Smooth muscle cell (in vitro differentiated cells): Measurements from ENCODE around the gene SLC7A6OS. TPM values are rescaled to one million over a fixed set of nuclear protein-coding genes. Genes with fewer than 3 reads are reported as not detected.

Experiments
- DNase-seq: peaks from one replicate; lab custom pipeline; 2025; ENCODE audit not compliant: unreplicated experiment; lab: John Stamatoyannopoulos, UW
- H2AFZ ChIP-seq: fragments of 200-600 bp; sonication (generic); 2 replicates; pipeline ENCODE4 v1.6.0; 2016; ENCODE audit warnings: antibody characterized with exemption, low read depth, mild to moderate bottlenecking
- H3F3A ChIP-seq: fragments of 200-600 bp; sonication (generic); 2 replicates; pipeline ENCODE4 v1.6.0; 2017; ENCODE audit warnings: antibody characterized with exemption, low read depth
- H3K27ac ChIP-seq: fragments of 200-600 bp; sonication (generic); 2 replicates; pipeline ENCODE4 v1.5.1; 2016; ENCODE audit warnings: low read depth, mild to moderate bottlenecking
- H3K27me3 ChIP-seq: fragments of 200-600 bp; sonication (generic); 2 replicates; pipeline ENCODE4 v1.6.1; 2016; ENCODE audit warnings: low read depth, mild to moderate bottlenecking
- H3K36me3 ChIP-seq: fragments of 200-600 bp; sonication (generic); 2 replicates; pipeline ENCODE4 v1.5.1; 2016; ENCODE audit warnings: low read depth
- H3K4me1 ChIP-seq: fragments of 200-600 bp; sonication (generic); 2 replicates; pipeline ENCODE4 v1.5.1; 2016; ENCODE audit warnings: low read depth
- H3K4me2 ChIP-seq: fragments of 200-600 bp; sonication (generic); 2 replicates; pipeline ENCODE4 v1.6.0; 2016; ENCODE audit warnings: mild to moderate bottlenecking
- H3K4me3 ChIP-seq: fragments of 200-600 bp; sonication (generic); 2 replicates; pipeline ENCODE4 v1.5.1; 2016; ENCODE audit warnings: mild to moderate bottlenecking
- H3K79me2 ChIP-seq: fragments of 200-600 bp; sonication (generic); 2 replicates; pipeline ENCODE4 v1.6.0; 2016; ENCODE audit warnings: low read depth, mild to moderate bottlenecking
- H3K9ac ChIP-seq: fragments of 200-600 bp; sonication (generic); 2 replicates; pipeline ENCODE4 v1.6.0; 2016; ENCODE audit warnings: low read depth
- H3K9me3 ChIP-seq: fragments of 200-600 bp; sonication (generic); replicated peaks from 2 replicates; pipeline ENCODE4 v1.5.1; 2016; ENCODE audit warnings: low read depth
- H4K20me1 ChIP-seq: fragments of 200-600 bp; sonication (generic); 2 replicates; pipeline ENCODE4 v1.6.0; 2016; ENCODE audit warnings: low read depth
- CTCF ChIP-seq: fragments of 200-600 bp; sonication (generic); IDR thresholded peaks from 2 replicates; pipeline ENCODE4 v1.5.1; 2017; ENCODE audit warnings: borderline replicate concordance, mild to moderate bottlenecking, antibody characterized with exemption; ENCODE audit not compliant: insufficient read depth, poor library complexity, severe bottlenecking
- WGBS: methylation state at CpG from one replicate; pipeline ENCODE4 v1.1.7; 2016; ENCODE audit warnings: low lambda C conversion rate; 5-methylcytosine and 5-hydroxymethylcytosine counted together
- polyA plus RNA-seq: library from polyadenylated mRNA; unstranded; fragments of >200 nt; fragmentation: Nextera tagmentation; extraction: Ambion mirVana; gene quantifications from 2 replicates; pipeline ENCODE4 v1.2.1, GENCODE V29; 2016
- total RNA-seq: library from RNA; depleted of rRNA; stranded (reverse); fragments of >200 nt; gene quantifications from 2 replicates; pipeline ENCODE4 v1.2.3, GENCODE V29; 2014

The SLC7A6OS gene
- total and polyA plus RNA-seq, 2 experiments from 2014 or later, result 9.6 to 13.9 TPM

- Histone ChIP-seq H3K27ac (no peak overlapping the region), H3K79me2 (no peaks in the 10 kb centered on the region), H3K36me3 (no peaks in the 10 kb centered on the region), H3K4me1 (no peaks in the 10 kb centered on the region), H2AFZ (no peak overlapping the region), H3K27me3 (no peaks in the 10 kb centered on the region), H3K4me2 (no peak overlapping the region), H4K20me1 (peaks cover 5% of the 10 kb centered on the region), H3K4me3 (no peak overlapping the region), H3K9me3 (no peaks in the 10 kb centered on the region), H3F3A (no peaks in the 10 kb centered on the region), H3K9ac (no peak overlapping the region)
- 91% methylated on average over 11 of the region's 11 CpGs for whole genome bisulfite sequencing
- TF ChIP-seq CTCF, result no peak
- no peak for DNase-seq
Measured at GRCh38 chr16:68351463-68351862, 40.7 kb upstream of the SLC7A6OS start.

- Histone ChIP-seq H3K4me3 (no peak overlapping the region), H3K27ac (no peak overlapping the region), H2AFZ (no peak overlapping the region), H3K9ac (no peak overlapping the region), H3F3A (no peaks in the 10 kb centered on the region), H3K9me3 (no peaks in the 10 kb centered on the region), H3K36me3 (no peaks in the 10 kb centered on the region), H4K20me1 (peaks cover 5% of the 10 kb centered on the region), H3K4me2 (no peak overlapping the region), H3K27me3 (no peaks in the 10 kb centered on the region), H3K4me1 (no peaks in the 10 kb centered on the region), H3K79me2 (no peaks in the 10 kb centered on the region)
- WGBS, result 98% methylated on average over 10 of the region's 10 CpGs
- no peak for TF ChIP-seq CTCF
- DNase-seq, result no peak
Measured at GRCh38 chr16:68350813-68351350, 40.1 kb upstream of the SLC7A6OS start.

GRCh38 chr16:68349838-68350410 is 39.2 kb upstream of the SLC7A6OS start:
- H3F3A ChIP-seq, result no peaks in the 10 kb centered on the region
- 87% methylated on average over 10 of the region's 10 CpGs for whole genome bisulfite sequencing
- TF ChIP-seq CTCF, result no peak

More at GRCh38 chr16:68349838-68350410, 39.2 kb upstream of the SLC7A6OS start:
- Histone ChIP-seq H4K20me1 (peaks cover 5% of the 10 kb centered on the region), H3K27me3 (no peaks in the 10 kb centered on the region), H3K27ac (no peak overlapping the region), H3K79me2 (no peaks in the 10 kb centered on the region), H3K4me3 (no peak overlapping the region), H3K9me3 (no peaks in the 10 kb centered on the region), H3K4me2 (no peak overlapping the region), H3K36me3 (no peaks in the 10 kb centered on the region), H3K9ac (no peak overlapping the region), H3K4me1 (no peaks in the 10 kb centered on the region), H2AFZ (no peak overlapping the region)
- no peak for DNase-seq
